Ascending aorta (tissue), 2 donors: Measurements from ENCODE around the gene RAF1. TPM values are rescaled to one million over a fixed set of nuclear protein-coding genes. Genes with fewer than 3 reads are reported as not detected.
"Not testable (repeated sequence)": the region's sequence is repeated elsewhere in the genome, so short reads cannot be mapped to it uniquely, and the experiment has no call there.

Experiments used
- DNase-seq, 2 donors: peaks; one replicate each; pipeline ENCODE4 v3.0.0-alpha.2; 2019; ENCODE audit warnings: low spot score in 2 of 2
- H3K27ac ChIP-seq, 2 donors: fragments of 200-600 bp; sonication (generic); one replicate each; pipeline ENCODE4 v1.5.1; 2016 to 2017; ENCODE audit warnings: mild to moderate bottlenecking in 1 of 2
- H3K27me3 ChIP-seq: fragments of 200-600 bp; sonication (generic); one replicate; pipeline ENCODE4 v1.5.1; 2017
- H3K36me3 ChIP-seq, 2 donors: fragments of 200-600 bp; sonication (generic); one replicate each; pipeline ENCODE4 v1.5.1; 2016
- H3K4me1 ChIP-seq, 2 donors: fragments of 200-600 bp; sonication (generic); one replicate each; pipeline ENCODE4 v1.5.1; 2016 to 2017; ENCODE audit warnings: mild to moderate bottlenecking in 1 of 2
- H3K4me3 ChIP-seq, 2 donors: fragments of 200-600 bp; sonication (generic); one replicate each; pipeline ENCODE4 v1.5.1; 2016 to 2017; ENCODE audit warnings: mild to moderate bottlenecking in 1 of 2
- H3K9me3 ChIP-seq, 2 donors: fragments of 200-600 bp; sonication (generic); one replicate each; pipeline ENCODE4 v1.5.1; 2016
- CTCF ChIP-seq, 3 experiments: fragments of 200-600 bp in 2 of 3; fragments of 450-650 bp in 1 of 3; sonication (generic) in 2 of 3; IDR thresholded peaks; one replicate each; pipeline ENCODE4 v1.5.1; 2016 to 2019; ENCODE audit warnings: antibody characterized with exemption in 3 of 3, mild to moderate bottlenecking in 1 of 3, moderate library complexity in 1 of 3
- intact Hi-C: fragments of 100-400 bp; cut with DNase I; formaldehyde crosslinking; loops from one replicate; pipeline ENCODE4 v1.15.1; 2023
- total RNA-seq: library from RNA; depleted of rRNA; stranded (reverse); fragments of >200 nt; gene quantifications from one replicate; pipeline ENCODE4 v1.1.0, GENCODE V29; 2016

RAF1 gene
- total RNA-seq, 1 donor from 2014 or later: 103 TPM

DNA sequence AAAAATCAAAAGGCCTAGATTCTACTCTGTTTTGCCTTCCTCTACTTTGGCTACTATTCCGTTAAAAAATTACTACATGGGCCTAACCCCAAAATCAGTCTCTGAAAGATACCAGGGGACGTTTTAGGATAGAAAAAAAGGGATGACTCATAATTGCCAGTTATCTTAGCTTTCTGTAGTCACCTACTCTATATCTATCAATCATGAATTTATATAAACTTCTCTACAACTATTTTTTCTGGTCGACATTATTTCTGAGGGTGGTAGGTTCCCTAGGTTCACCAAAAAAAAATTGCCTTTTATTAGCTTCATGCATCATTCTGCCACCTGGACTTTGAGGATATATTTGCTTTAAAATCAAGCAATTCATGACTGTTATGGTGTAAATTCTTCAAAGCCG, 36.5 kb downstream of the RAF1 start:
- H3K27ac ChIP-seq: peak overlapping the region; percentile 17 to 40
- DNase-seq: no peak
- no peaks in the 10 kb centered on the region for H3K27me3 ChIP-seq
- no peaks in the 10 kb centered on the region for H3K9me3 ChIP-seq
- H3K36me3 ChIP-seq: no peaks in the 10 kb centered on the region
- intact Hi-C loops: loop anchor here (5.0 kb wide), 1 partner anchor 35 kb away; the partner anchor contains the start of gene RAF1
- TF ChIP-seq CTCF (IDR thresholded peaks at IDR 0.05): no peak
- peaks cover 0 to 49% of the 10 kb centered on the region in 2 donors for H3K4me1 ChIP-seq
- no peak overlapping the region for H3K4me3 ChIP-seq

- intact Hi-C loops: loop anchor here (5.0 kb wide), 1 partner anchor 37 kb away; the partner anchor contains the start of gene RAF1
- Histone ChIP-seq H3K27ac (peak overlapping the region in 1 of 2 donors; percentile 40), H3K4me1 (peaks cover 0 to 46% of the 10 kb centered on the region in 2 donors)
- DNase-seq, H3K9me3 ChIP-seq, H3K36me3 ChIP-seq, H3K4me3 ChIP-seq, H3K27me3 ChIP-seq: not testable (repeated sequence)
These were observed 39.0 kb downstream of the RAF1 start for GRCh38 chr3:12624964-12625363.

- Histone ChIP-seq H3K4me1 (peaks cover 0 to 37% of the 10 kb centered on the region in 2 donors), H3K9me3 (no peaks in the 10 kb centered on the region), H3K27ac (no peak overlapping the region), H3K36me3 (no peaks in the 10 kb centered on the region), H3K27me3 (no peaks in the 10 kb centered on the region), H3K4me3 (no peak overlapping the region)
- intact Hi-C loops: no loop called here
- no peak for DNase-seq
- TF ChIP-seq CTCF (IDR thresholded peaks at IDR 0.05): no peak
These were observed 39.9 kb downstream of the RAF1 start for GRCh38 chr3:12624056-12624455.

GRCh38 chr3:12622335-12622734, 41.6 kb downstream of the RAF1 start:
- intact Hi-C loops: no loop called here
- no peak overlapping the region for H3K4me3 ChIP-seq
- no peaks in the 10 kb centered on the region for H3K27me3 ChIP-seq
- peak overlapping the region in 1 of 2 donors; percentile 53 for H3K27ac ChIP-seq
- no peak for TF ChIP-seq CTCF (IDR thresholded peaks at IDR 0.05)
- no peaks in the 10 kb centered on the region for H3K9me3 ChIP-seq
- no peak for DNase-seq
- H3K4me1 ChIP-seq: peaks cover 0 to 26% of the 10 kb centered on the region in 2 donors
- peaks cover 8 to 12% of the 10 kb centered on the region in 2 donors for H3K36me3 ChIP-seq

DNA sequence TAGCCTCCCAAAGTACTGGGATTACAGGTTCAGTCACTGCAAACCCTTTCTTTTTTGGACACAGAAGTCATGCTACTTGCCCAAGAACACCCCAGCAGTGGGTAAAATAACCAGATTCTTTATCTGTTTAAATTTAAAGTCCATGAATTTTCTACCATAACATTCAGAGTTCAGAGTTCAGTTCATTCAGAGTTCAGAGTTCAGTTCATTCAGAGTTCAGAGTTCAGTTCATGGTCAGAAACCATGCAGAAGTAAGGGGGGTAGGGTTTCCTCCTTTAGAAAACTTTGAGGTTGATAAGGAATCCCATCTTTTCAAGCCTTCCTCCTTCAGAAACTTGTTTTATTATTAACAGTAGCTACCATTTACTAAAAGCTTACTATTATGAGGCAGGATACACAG, 43.2 kb downstream of the RAF1 start:
- no peaks in the 10 kb centered on the region for H3K9me3 ChIP-seq
- H3K4me1 ChIP-seq: peaks cover 0 to 16% of the 10 kb centered on the region in 2 donors
- intact Hi-C loops: no loop called here
- H3K36me3 ChIP-seq: peaks cover 15 to 27% of the 10 kb centered on the region in 2 donors
- H3K27me3 ChIP-seq: no peaks in the 10 kb centered on the region
- no peak overlapping the region for H3K27ac ChIP-seq
- H3K4me3 ChIP-seq: no peak overlapping the region
- TF ChIP-seq CTCF (IDR thresholded peaks at IDR 0.05): no peak
- no peak for DNase-seq

GRCh38 chr3:12620305-12620704, 43.6 kb downstream of the RAF1 start:
- DNase-seq: no peak
- H3K4me1 ChIP-seq: peaks cover 0 to 14% of the 10 kb centered on the region in 2 donors
- intact Hi-C loops: no loop called here

More at GRCh38 chr3:12620305-12620704, 43.6 kb downstream of the RAF1 start:
- no peak for TF ChIP-seq CTCF (IDR thresholded peaks at IDR 0.05)
- no peak overlapping the region for H3K4me3 ChIP-seq
- H3K9me3 ChIP-seq: no peaks in the 10 kb centered on the region
- H3K27ac ChIP-seq: no peak overlapping the region
- H3K36me3 ChIP-seq: peaks cover 19 to 29% of the 10 kb centered on the region in 2 donors
- H3K27me3 ChIP-seq: no peaks in the 10 kb centered on the region
